HL-60 (cell line): ENCODE results near the gene SEPTIN5.

ENCODE experiments used
- DNase-seq, 2 experiments: peaks; one replicate each; pipeline ENCODE4 v3.0.0-alpha.2; 2010 to 2020; ENCODE audit warnings: low read depth in 1 of 2, low spot score in 1 of 2
- H3K27ac ChIP-seq: fragments of 250-450 bp; sonication (Bioruptor Pico); replicated peaks from 2 replicates; pipeline ENCODE4 v1.5.1; 2020; ENCODE audit warnings: mild to moderate bottlenecking, moderate library complexity
- H3K27me3 ChIP-seq: fragments of 250-450 bp; sonication (Bioruptor Pico); 2 replicates; pipeline ENCODE4 v1.5.1; 2021; ENCODE audit warnings: mild to moderate bottlenecking, moderate library complexity; ENCODE audit not compliant: insufficient read depth, poor library complexity, severe bottlenecking
- H3K4me3 ChIP-seq: replicated peaks from 2 replicates; pipeline ENCODE4 v1.5.1; 2011; ENCODE audit warnings: mild to moderate bottlenecking, control low read depth, low read length; ENCODE audit not compliant: insufficient read depth
- CTCF ChIP-seq: IDR thresholded peaks from one replicate; pipeline ENCODE4 v1.5.1; 2011; ENCODE audit warnings: low read length, control low read depth, inconsistent platforms; ENCODE audit not compliant: insufficient read depth
- GABPA ChIP-seq: IDR thresholded peaks from 2 replicates; pipeline ENCODE4 v1.6.1; 2012; ENCODE audit warnings: low read depth
- POLR2AphosphoS5 ChIP-seq: IDR thresholded peaks from 2 replicates; pipeline ENCODE4 v1.6.1; 2012; ENCODE audit warnings: low read depth
- REST ChIP-seq: IDR thresholded peaks from 2 replicates; pipeline ENCODE4 v1.6.1; 2012; ENCODE audit warnings: low read depth; ENCODE audit not compliant: insufficient replicate concordance
- SPI1 ChIP-seq: IDR thresholded peaks from 2 replicates; pipeline ENCODE4 v1.6.1; 2012; ENCODE audit warnings: low read depth, mild to moderate bottlenecking, borderline replicate concordance

The SEPTIN5 gene

GRCh38 chr22:19751497-19752245 lies 37.4 kb downstream of the SEPTIN5 start:
- H3K27ac ChIP-seq = no peak overlapping the region
- peaks cover 30% of the 10 kb centered on the region for H3K27me3 ChIP-seq
- H3K4me3 ChIP-seq = no peak overlapping the region
- no peak for TF ChIP-seq POLR2AphosphoS5
- TF ChIP-seq GABPA = no peak
- no peak for TF ChIP-seq CTCF
- no peak for TF ChIP-seq SPI1
- no peak for TF ChIP-seq REST
- no peak for DNase-seq

GRCh38 chr22:19753090-19753842 lies 39.0 kb downstream of the SEPTIN5 start:
- peaks cover 45% of the 10 kb centered on the region for H3K27me3 ChIP-seq

GRCh38 chr22:19753996-19754700 lies 39.8 kb downstream of the SEPTIN5 start:
- DNase-seq = no peak
- Histone ChIP-seq H3K4me3 (no peak overlapping the region), H3K27me3 (peaks cover 52% of the 10 kb centered on the region), H3K27ac (no peak overlapping the region)
- no peak for TF ChIP-seq CTCF
- TF ChIP-seq POLR2AphosphoS5 = no peak
- TF ChIP-seq GABPA = no peak
- no peak for TF ChIP-seq SPI1
- TF ChIP-seq REST = no peak

More at GRCh38 chr22:19753090-19753842, 39.0 kb downstream of the SEPTIN5 start:
- no peak overlapping the region for H3K4me3 ChIP-seq
- no peak for TF ChIP-seq POLR2AphosphoS5
- no peak for DNase-seq
- H3K27ac ChIP-seq = no peak overlapping the region

GRCh38 chr22:19754701-19755144 lies 40.4 kb downstream of the SEPTIN5 start:
- no peak for DNase-seq
- TF ChIP-seq REST (no peak), CTCF (no peak), SPI1 (no peak), POLR2AphosphoS5 (no peak), GABPA (no peak)
- H3K27ac ChIP-seq = no peak overlapping the region
- H3K27me3 ChIP-seq = peaks cover 56% of the 10 kb centered on the region
- H3K4me3 ChIP-seq = no peak overlapping the region
